Hematopoietic multipotent progenitor cell treated with erythropoietin and hydrocortisone succinate and interleukin-3 and kit ligand, for 17 days (in vitro differentiated cells): ENCODE results near the gene DMXL2.
"Not testable (repeated sequence)": the region's sequence is repeated elsewhere in the genome, so short reads cannot be mapped to it uniquely, and the experiment has no call there.

Experiments
- DNase-seq: peaks from one replicate; pipeline ENCODE4 v3.0.0-alpha.2; 2015; ENCODE audit warnings: low spot score

DMXL2 gene

DNA sequence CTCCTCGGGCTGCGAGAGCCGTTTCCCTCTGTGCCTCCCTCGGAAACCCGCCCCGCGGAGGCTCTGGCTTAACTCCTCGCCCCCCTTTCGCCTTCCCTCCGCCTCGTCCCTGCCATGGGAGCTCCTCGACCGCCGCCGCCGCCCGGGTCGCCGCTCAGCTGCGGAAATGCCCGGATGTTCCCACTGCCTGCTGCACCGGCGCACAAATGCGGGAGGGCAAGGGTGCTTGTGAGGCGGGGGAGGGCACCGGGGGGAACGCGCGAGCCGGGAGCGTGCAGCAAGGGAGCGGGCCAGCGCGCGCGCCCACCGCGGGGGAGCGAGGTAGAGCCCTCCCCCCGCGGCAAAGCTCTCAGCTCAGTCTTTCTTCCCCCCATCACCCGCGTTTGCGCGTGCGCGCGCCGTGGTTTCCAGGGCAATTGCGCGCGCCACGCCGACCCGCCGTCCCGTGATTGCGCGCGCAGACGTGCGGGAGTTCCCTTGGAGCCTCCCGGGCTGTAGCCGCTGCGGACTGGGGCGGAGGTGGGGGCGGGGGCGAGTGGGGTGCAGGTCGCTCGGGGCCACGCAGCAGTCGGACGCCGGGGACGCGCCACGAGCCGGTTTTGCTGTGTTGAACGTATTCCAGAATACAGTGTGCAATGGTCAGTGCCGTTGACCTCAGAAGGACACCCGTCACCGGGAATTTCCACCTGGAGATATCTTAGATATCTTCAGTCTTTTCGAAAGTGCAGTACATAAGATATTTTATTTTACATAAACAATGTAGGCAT is at the start of gene DMXL2:
Gene DMXL2 (minus strand): TSS at position 168 of the 767 bp plus-strand sequence. CDS start 226 bp downstream, outside the sequence.
- DNase-seq: no peak

DNA sequence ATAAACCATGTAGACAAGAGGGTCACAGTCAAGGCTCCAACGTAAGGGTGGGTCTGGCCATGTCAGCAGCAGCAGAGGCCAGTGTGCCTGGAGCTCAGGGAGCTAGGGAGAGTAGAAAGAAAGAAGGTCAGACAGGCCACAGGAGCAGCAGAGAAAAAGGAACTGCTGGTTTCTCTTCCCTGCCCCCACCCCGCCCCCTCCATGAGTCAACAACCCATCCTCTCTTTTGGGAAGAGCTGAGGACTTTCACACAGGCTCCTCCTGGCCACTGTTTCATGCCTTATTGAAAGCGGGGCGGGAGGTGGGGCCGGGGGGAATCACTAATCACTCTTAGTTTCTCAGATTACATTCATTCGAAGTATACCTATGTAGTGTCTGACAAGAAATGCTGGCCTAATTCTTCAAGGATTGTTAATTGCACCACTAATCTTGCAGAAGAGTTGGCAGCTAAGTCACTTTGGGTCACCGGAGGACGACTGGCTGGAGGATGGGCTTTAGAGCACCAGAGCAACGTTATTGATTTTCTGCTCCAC is 49.6 kb upstream of the DMXL2 start:
- no peak for DNase-seq

DNA sequence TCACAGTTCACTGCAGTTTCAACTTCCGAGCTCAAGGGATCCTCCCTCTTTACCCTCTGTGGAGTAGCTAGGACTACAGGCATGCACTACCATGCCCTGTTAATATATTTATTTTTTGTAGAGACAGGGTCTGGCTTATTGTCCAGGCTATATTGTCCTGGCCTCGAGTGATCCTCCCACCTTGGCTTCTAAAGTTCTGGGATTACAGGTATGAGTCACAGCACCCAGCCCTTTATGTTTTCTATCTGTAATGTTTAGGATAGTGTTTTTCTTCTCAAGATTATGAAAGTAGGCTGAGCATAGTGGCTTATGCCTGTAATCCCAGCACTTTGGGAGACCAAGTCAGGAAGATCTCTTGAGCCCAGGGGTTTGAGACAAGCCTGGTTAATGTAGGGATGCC is 46.8 kb upstream of the DMXL2 start:
- no peak for DNase-seq

GRCh38 chr15:51668446-51668845 is 45.9 kb upstream of the DMXL2 start:
- DNase-seq: no peak

DNA sequence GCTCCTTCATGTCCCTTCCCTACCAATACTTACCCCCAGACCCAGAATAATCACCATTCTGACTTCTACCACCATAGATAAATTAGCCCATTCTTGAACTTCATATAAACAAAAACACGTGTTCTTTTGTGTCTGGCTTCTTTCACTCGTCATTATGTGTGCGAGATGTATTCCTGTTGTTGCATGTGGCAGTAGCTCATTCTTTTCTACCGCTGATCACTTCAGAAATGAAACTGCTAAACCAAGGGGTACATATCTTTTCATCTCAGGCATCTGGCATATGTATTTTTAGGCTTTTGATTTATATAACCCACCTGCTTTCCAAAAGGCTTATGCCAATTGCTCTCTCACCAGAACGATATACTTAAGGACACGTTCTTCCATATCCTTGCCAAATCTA is 44.9 kb upstream of the DMXL2 start:
- no peak for DNase-seq

GRCh38 chr15:51661072-51661471 is 38.5 kb upstream of the DMXL2 start:
- no peak for DNase-seq

GRCh38 chr15:51658664-51659063 is 36.1 kb upstream of the DMXL2 start:
- DNase-seq: no peak

GRCh38 chr15:51655401-51656057 is 33.0 kb upstream of the DMXL2 start:
- DNase-seq: not testable (repeated sequence)

DNA sequence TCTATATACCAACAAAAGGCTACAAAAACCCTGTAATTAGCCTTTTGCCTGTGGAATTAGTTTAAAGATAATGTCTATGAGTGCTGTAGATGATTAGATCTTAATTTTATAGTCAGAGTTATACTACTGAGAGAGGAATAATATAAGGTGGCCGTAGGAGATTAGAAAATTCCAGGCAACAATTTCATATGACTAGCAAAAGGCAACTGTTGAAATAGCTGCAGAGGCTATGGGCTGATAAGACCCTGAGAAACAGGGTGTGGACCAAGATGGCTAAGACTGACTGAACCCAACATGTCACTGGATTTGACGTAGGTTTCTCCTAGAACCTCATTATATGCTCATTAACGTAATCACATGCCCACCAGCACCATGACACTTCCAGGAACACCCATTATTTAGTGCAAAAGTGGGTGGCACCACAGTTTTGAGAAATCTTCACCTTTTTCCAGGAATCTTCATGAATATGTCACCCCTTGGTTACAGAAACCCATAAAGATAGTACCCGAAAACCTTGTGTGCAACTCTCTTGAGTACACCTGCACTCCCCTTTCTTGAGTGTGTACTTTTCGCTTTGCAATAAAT is 29.6 kb upstream of the DMXL2 start:
- DNase-seq: peak; percentile 26

GRCh38 chr15:51649659-51650521 is 27.3 kb upstream of the DMXL2 start:
- DNase-seq: peak; percentile 74

GRCh38 chr15:51648643-51649042 is 26.1 kb upstream of the DMXL2 start:
- not testable (repeated sequence) for DNase-seq

DNA sequence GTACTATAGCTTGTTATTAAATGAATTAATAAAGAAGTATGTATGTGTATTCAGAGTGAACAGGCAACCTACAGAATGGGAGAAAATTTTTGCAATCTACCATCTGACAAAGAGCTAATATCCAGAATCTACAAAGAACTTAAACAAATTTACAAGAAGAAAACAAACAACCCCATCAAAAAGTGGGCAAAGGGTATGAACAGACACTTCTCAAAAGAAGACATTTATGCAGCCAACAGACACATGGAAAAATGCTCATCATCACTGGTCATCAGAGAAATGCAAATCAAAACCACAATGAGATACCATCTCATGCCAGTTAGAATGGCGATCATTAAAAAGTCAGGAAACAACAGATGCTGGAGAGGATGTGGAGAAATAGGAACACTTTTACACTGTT is 25.5 kb upstream of the DMXL2 start:
- DNase-seq: not testable (repeated sequence)

GRCh38 chr15:51647128-51647562 is 24.6 kb upstream of the DMXL2 start:
- DNase-seq: peak; percentile 39

DNA sequence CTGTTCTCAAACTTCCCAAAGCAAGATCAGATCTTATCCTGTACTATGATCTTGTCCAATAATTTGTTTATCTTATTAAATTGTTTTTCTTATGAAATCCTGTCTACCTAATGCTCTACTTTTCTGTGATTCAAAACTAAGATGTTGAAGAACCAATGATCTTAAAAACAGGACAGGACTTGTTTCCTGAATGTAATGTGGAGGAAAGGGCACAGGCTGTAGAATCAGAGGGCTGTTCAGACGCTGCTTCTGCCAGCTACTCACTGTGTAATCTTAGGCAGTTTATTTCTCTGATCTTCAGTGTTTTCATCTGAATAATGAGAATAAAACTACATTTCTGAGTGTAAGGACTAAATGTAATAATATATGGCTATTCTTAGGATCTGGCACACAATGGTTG is 20.1 kb upstream of the DMXL2 start:
- no peak for DNase-seq

GRCh38 chr15:51641490-51642130 is 19.0 kb upstream of the DMXL2 start:
- DNase-seq: no peak

GRCh38 chr15:51634591-51635198 is 12.1 kb upstream of the DMXL2 start:
- no peak for DNase-seq

DNA sequence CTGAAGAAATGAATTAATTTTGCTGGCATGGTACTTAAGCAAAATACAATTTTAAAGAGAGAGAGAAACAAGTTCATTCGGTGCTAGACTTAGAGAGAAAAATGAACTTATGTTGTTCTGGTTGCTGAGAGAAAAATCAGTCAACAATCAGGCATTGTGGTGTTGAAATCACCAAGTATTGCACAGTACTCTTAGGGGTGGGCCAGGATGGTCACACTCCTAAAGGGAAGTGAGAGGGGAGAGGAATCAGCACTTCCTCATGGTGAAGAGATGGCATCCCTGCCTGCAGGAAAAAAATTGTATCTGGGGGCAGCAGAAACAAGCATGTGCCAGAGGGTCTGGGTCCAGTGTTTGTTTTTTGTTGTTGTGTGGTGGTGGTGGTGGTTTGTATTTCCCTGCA is 7.0 kb upstream of the DMXL2 start:
- DNase-seq: no peak

GRCh38 chr15:51625236-51625635 is 2.7 kb upstream of the DMXL2 start:
- DNase-seq: no peak

- no peak for DNase-seq
Observed at GRCh38 chr15:51624022-51624421, 1.5 kb upstream of the DMXL2 start.

GRCh38 chr15:51623386-51623938 is 891 bp upstream of the DMXL2 start:
- DNase-seq: no peak
